PFSK-1 (cell line): Measurements from ENCODE around the gene RPL9.

Source experiments
- POLR2AphosphoS5 ChIP-seq: IDR thresholded peaks from 2 replicates; pipeline ENCODE4 v1.6.1; 2012; ENCODE audit warnings: low read depth, mild to moderate bottlenecking, control low read depth, low read length, moderate library complexity
- REST ChIP-seq, 2 experiments: IDR thresholded peaks; 2 replicates each; pipeline versions ENCODE4 v1.6.1 to v1.8.0; 2011 to 2012; ENCODE audit warnings: low read depth in 2 of 2, low read length in 2 of 2, control low read depth in 1 of 2, inconsistent platforms in 1 of 2, mild to moderate bottlenecking in 1 of 2, moderate library complexity in 1 of 2; ENCODE audit not compliant: insufficient read depth in 1 of 2
- TAF1 ChIP-seq: IDR thresholded peaks from 2 replicates; pipeline ENCODE4 v1.6.1; 2012; ENCODE audit warnings: low read length, control low read depth, borderline replicate concordance; ENCODE audit not compliant: insufficient read depth

- TF ChIP-seq REST (IDR thresholded peaks at IDR 0.05; ENCODE audit: insufficient read depth in 1 of 2, low read depth in 2 of 2, low read length in 2 of 2) (no peak), POLR2AphosphoS5 (no peak), TAF1 (no peak)
Observed at GRCh38 chr4:39422247-39422646, 36.5 kb downstream of the RPL9 start.
